IPS-18a (cell line): ENCODE measurements around the gene PRPF6.
"Not testable (repeated sequence)": the region's sequence is repeated elsewhere in the genome, so short reads cannot be mapped to it uniquely, and the experiment has no call there.

Source experiments
- H3K27ac ChIP-seq: one replicate; pipeline ENCODE4 v1.5.1; 2013; ENCODE audit warnings: low read length
- H3K27me3 ChIP-seq: one replicate; pipeline ENCODE4 v1.6.1; 2013; ENCODE audit warnings: mild to moderate bottlenecking, low read length; ENCODE audit not compliant: control insufficient read depth, insufficient read depth
- H3K36me3 ChIP-seq: one replicate; pipeline ENCODE4 v1.6.1; 2013; ENCODE audit warnings: low read depth, low read length; ENCODE audit not compliant: control insufficient read depth
- H3K4me1 ChIP-seq: one replicate; pipeline ENCODE4 v1.6.1; 2013; ENCODE audit warnings: low read depth, low read length; ENCODE audit not compliant: control insufficient read depth
- H3K4me3 ChIP-seq: one replicate; pipeline ENCODE4 v1.5.1; 2013; ENCODE audit warnings: low read length
- H3K9ac ChIP-seq: one replicate; pipeline ENCODE4 v1.6.1; 2013; ENCODE audit warnings: mild to moderate bottlenecking, low read length, moderate library complexity
- H3K9me3 ChIP-seq: one replicate; pipeline ENCODE4 v1.6.1; 2013; ENCODE audit warnings: low read depth, low read length; ENCODE audit not compliant: control insufficient read depth

Gene PRPF6

GRCh38 chr20:63966944-63967322, 14.0 kb upstream of the PRPF6 start:
- H3K36me3 ChIP-seq, result peaks cover 19% of the 10 kb centered on the region
- no peak overlapping the region for H3K4me3 ChIP-seq
- H3K27me3 ChIP-seq, result peaks cover 11% of the 10 kb centered on the region
- H3K9me3 ChIP-seq, result no peaks in the 10 kb centered on the region
- no peak overlapping the region for H3K9ac ChIP-seq
- H3K4me1 ChIP-seq, result peaks cover 5% of the 10 kb centered on the region
- H3K27ac ChIP-seq, result no peak overlapping the region

GRCh38 chr20:63967330-63968135, 13.4 kb upstream of the PRPF6 start:
- Histone ChIP-seq H3K27ac (no peak overlapping the region), H3K4me1 (peaks cover 5% of the 10 kb centered on the region), H3K36me3 (peaks cover 15% of the 10 kb centered on the region), H3K27me3 (peaks cover 11% of the 10 kb centered on the region), H3K9me3 (no peaks in the 10 kb centered on the region), H3K4me3 (no peak overlapping the region), H3K9ac (no peak overlapping the region)

- Histone ChIP-seq H3K4me1 (peaks cover 5% of the 10 kb centered on the region), H3K27ac (no peak overlapping the region), H3K4me3 (peak overlapping the region; percentile 75), H3K27me3 (peaks cover 16% of the 10 kb centered on the region), H3K36me3 (peaks cover 11% of the 10 kb centered on the region), H3K9me3 (no peaks in the 10 kb centered on the region), H3K9ac (peak overlapping the region; percentile 83)
Observed at GRCh38 chr20:63968136-63968927, 12.6 kb upstream of the PRPF6 start.

- Histone ChIP-seq H3K36me3 (peaks cover 4% of the 10 kb centered on the region), H3K4me3 (peak overlapping the region; percentile 75), H3K9me3 (no peaks in the 10 kb centered on the region), H3K4me1 (peaks cover 5% of the 10 kb centered on the region), H3K9ac (peak overlapping the region; percentile 83), H3K27ac (no peak overlapping the region), H3K27me3 (peaks cover 16% of the 10 kb centered on the region)
Observed at GRCh38 chr20:63968928-63969760, 11.8 kb upstream of the PRPF6 start.

- Histone ChIP-seq H3K4me1 (peaks cover 5% of the 10 kb centered on the region), H3K27me3 (peaks cover 16% of the 10 kb centered on the region), H3K9ac (peak within 1 kb of the TSS; percentile 83), H3K9me3 (no peaks in the 10 kb centered on the region), H3K4me3 (peak within 1 kb of the TSS; percentile 75), H3K27ac (no peak within 1 kb of the TSS), H3K36me3 (peaks cover 4% of the 10 kb centered on the region)
Observed at GRCh38 chr20:63969838-63970713, 10.9 kb upstream of the PRPF6 start, which contains the start of gene ZNF512B. ZNF512B (minus strand) TSS chr20:63969930; CDS start chr20:63967950, 1,980 bp downstream.

- no peaks in the 10 kb centered on the region for H3K9me3 ChIP-seq
- H3K27ac ChIP-seq, result no peak overlapping the region
- H3K27me3 ChIP-seq, result peaks cover 16% of the 10 kb centered on the region
- H3K4me3 ChIP-seq, result no peak overlapping the region
- peaks cover 4% of the 10 kb centered on the region for H3K36me3 ChIP-seq
- H3K4me1 ChIP-seq, result peaks cover 5% of the 10 kb centered on the region
- H3K9ac ChIP-seq, result no peak overlapping the region
Observed at GRCh38 chr20:63970714-63971431, 10.1 kb upstream of the PRPF6 start.

GRCh38 chr20:63971960-63972311, 9.0 kb upstream of the PRPF6 start:
- not testable (repeated sequence) for H3K27ac ChIP-seq, H3K4me1 ChIP-seq, H3K9me3 ChIP-seq, H3K9ac ChIP-seq, H3K36me3 ChIP-seq, H3K4me3 ChIP-seq
- H3K27me3 ChIP-seq, result peaks cover 16% of the 10 kb centered on the region

- H3K27ac ChIP-seq, result no peak overlapping the region
- no peak overlapping the region for H3K4me3 ChIP-seq
- H3K9me3 ChIP-seq, result no peaks in the 10 kb centered on the region
- H3K27me3 ChIP-seq, result peaks cover 16% of the 10 kb centered on the region
- peaks cover 5% of the 10 kb centered on the region for H3K4me1 ChIP-seq
- H3K9ac ChIP-seq, result no peak overlapping the region
- no peaks in the 10 kb centered on the region for H3K36me3 ChIP-seq
Observed at GRCh38 chr20:63972312-63973159, 8.4 kb upstream of the PRPF6 start.

GRCh38 chr20:63973160-63973479, 7.8 kb upstream of the PRPF6 start:
- peaks cover 5% of the 10 kb centered on the region for H3K4me1 ChIP-seq
- H3K9ac ChIP-seq, result no peak overlapping the region
- no peaks in the 10 kb centered on the region for H3K36me3 ChIP-seq
- no peak overlapping the region for H3K4me3 ChIP-seq
- no peaks in the 10 kb centered on the region for H3K9me3 ChIP-seq
- H3K27ac ChIP-seq, result no peak overlapping the region
- H3K27me3 ChIP-seq, result peaks cover 21% of the 10 kb centered on the region
